CD8-positive, alpha-beta memory T cell (primary cell): Measurements from ENCODE around the gene RUNX3. TPM values are rescaled to one million over a fixed set of nuclear protein-coding genes. Genes with fewer than 3 reads are reported as not detected.
A peak's percentile ranks its signal among the peaks of the same experiment; 100 is the strongest.

Experiments used
- CTCF ChIA-PET: fragments of 350-600 bp; sonication (Branson Sonifier 250); formaldehyde crosslinking; loops from one replicate; lab custom pipeline; 2021; ENCODE audit warnings: antibody characterized with exemption; lab: Charles Lee
- POLR2A ChIA-PET: fragments of 350-600 bp; sonication (Branson Sonifier 250); formaldehyde crosslinking; loops from one replicate; lab custom pipeline; 2021; ENCODE audit warnings: antibody characterized with exemption; lab: Charles Lee
- DNase-seq, 5 donors: peaks; one replicate each; pipeline versions ENCODE4 v3.0.0 to v3.0.0-alpha.2; 2020 to 2022; ENCODE audit warnings: mixed read lengths in 1 of 5
- H3K27ac ChIP-seq: one replicate; pipeline ENCODE4 v1.7.0; 2013; ENCODE audit warnings: low read depth, mild to moderate bottlenecking, low read length, moderate library complexity
- H3K27me3 ChIP-seq: 2 replicates; pipeline ENCODE4 v1.7.0; 2013; ENCODE audit warnings: low read length, mild to moderate bottlenecking; ENCODE audit not compliant: insufficient read depth, poor library complexity, severe bottlenecking
- H3K36me3 ChIP-seq: 2 replicates; pipeline ENCODE4 v1.7.0; 2013; ENCODE audit warnings: mild to moderate bottlenecking, low read length, moderate library complexity; ENCODE audit not compliant: insufficient read depth
- H3K4me1 ChIP-seq: 2 replicates; pipeline ENCODE4 v1.7.0; 2013; ENCODE audit warnings: mild to moderate bottlenecking, low read length, moderate library complexity; ENCODE audit not compliant: insufficient read depth
- H3K4me3 ChIP-seq: 2 replicates; pipeline ENCODE4 v1.7.0; 2013; ENCODE audit warnings: mild to moderate bottlenecking, low read length
- H3K9me3 ChIP-seq: 2 replicates; pipeline ENCODE4 v1.7.0; 2013; ENCODE audit warnings: mild to moderate bottlenecking, low read length
- H3K27ac Mint-ChIP-seq, 8 donors: one replicate each; pipeline ENCODE4 v1.8.0; 2020 to 2021; ENCODE audit warnings: mixed read lengths in 8 of 8, mild to moderate bottlenecking in 6 of 8, inconsistent platforms in 3 of 8, moderate library complexity in 3 of 8
- H3K27me3 Mint-ChIP-seq, 2 donors: one replicate each; pipeline ENCODE4 v1.8.0; 2020 to 2021; ENCODE audit warnings: mixed read lengths in 2 of 2, mild to moderate bottlenecking in 1 of 2, moderate library complexity in 1 of 2
- H3K36me3 Mint-ChIP-seq, 3 donors: one replicate each; pipeline ENCODE4 v1.8.0; 2020 to 2021; ENCODE audit warnings: mixed read lengths in 3 of 3, inconsistent platforms in 1 of 3, mild to moderate bottlenecking in 1 of 3
- H3K4me1 Mint-ChIP-seq, 3 donors: one replicate each; pipeline ENCODE4 v1.8.0; 2020 to 2021; ENCODE audit warnings: mixed read lengths in 3 of 3, inconsistent platforms in 1 of 3, mild to moderate bottlenecking in 1 of 3
- H3K4me3 Mint-ChIP-seq, 7 donors: one replicate each; pipeline ENCODE4 v1.8.0; 2020 to 2021; ENCODE audit warnings: mixed read lengths in 7 of 7, mild to moderate bottlenecking in 6 of 7, moderate library complexity in 4 of 7, inconsistent platforms in 2 of 7
- H3K9me3 Mint-ChIP-seq, 5 donors: one replicate each; pipeline ENCODE4 v1.8.0; 2020 to 2022; ENCODE audit warnings: mixed read lengths in 5 of 5, mild to moderate bottlenecking in 3 of 5, moderate library complexity in 2 of 5, inconsistent platforms in 1 of 5
- polyA plus RNA-seq: library from polyadenylated mRNA; unstranded; fragments of 300-500 nt; fragmentation: Illumina TruSeq; gene quantifications from one replicate; pipeline ENCODE4 v1.2.3, GENCODE V29; 2021
- total RNA-seq, 2 experiments: library from RNA; stranded (reverse); gene quantifications; one replicate each; pipeline ENCODE4 v1.2.3, GENCODE V29; 2021

Gene RUNX3
- total and polyA plus RNA-seq, 3 experiments from 2014 or later, result 107 to 241 (median 218) TPM

DNA sequence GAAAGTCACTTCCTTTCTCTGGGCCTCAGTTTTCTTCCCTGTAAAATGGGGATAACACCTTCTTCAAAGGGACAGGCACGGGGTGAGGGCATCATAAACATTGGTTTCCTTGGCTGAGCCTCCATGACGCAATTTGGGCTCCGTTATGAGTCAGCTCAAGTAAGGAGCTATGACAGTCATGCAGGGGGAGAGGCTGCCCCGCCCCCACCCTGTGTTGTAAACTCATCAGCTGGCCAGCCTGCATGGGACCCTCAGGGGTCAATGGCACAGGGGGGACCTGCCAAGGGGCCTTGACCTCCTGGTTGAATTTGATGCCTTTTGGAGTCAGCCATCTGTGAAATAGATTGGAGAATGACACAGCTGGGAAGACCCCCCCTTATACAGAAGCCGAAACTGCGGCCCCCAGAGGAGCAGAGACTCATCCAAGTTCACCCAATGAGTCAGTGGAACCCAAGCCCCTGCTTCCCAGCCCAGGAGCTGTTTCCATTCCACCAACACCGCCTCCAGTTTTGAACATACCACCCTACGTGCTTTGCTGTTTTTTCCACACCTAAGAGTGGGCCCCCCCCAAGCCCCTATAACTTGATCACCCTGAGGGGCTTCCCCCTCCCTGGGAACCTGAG is 36.8 kb upstream of the RUNX3 start:
- Histone ChIP-seq H3K27ac (no peak overlapping the region), H3K36me3 (no peaks in the 10 kb centered on the region), H3K9me3 (no peaks in the 10 kb centered on the region), H3K4me3 (no peak overlapping the region), H3K27me3 (no peaks in the 10 kb centered on the region), H3K4me1 (peaks cover 73% of the 10 kb centered on the region)
- H3K9me3 Mint-ChIP-seq, result peaks cover 0 to 4% (median 2%) of the 10 kb centered on the region in 5 donors
- POLR2A ChIA-PET, result interaction anchor here (0.7 to 4.8 kb wide), 6 partner anchors 24 to 66 kb away, joined by 3 to 38 read pairs (median 6); partner anchors contain the start of gene RUNX3
- peaks cover 0 to 27% (median 0%) of the 10 kb centered on the region in 3 donors for H3K36me3 Mint-ChIP-seq
- H3K27ac Mint-ChIP-seq, result peak overlapping the region; percentile 86 to 98 (median 95)
- H3K4me1 Mint-ChIP-seq, result peaks cover 68 to 80% (median 71%) of the 10 kb centered on the region in 3 donors
- H3K4me3 Mint-ChIP-seq, result peak overlapping the region in 4 of 7 donors; percentile 32 to 92 (median 67)
- DNase-seq, result peak in 4 of 5 donors; percentile 32 to 89 (median 54)
- H3K27me3 Mint-ChIP-seq, result peaks cover 0 to 3% of the 10 kb centered on the region in 2 donors
- CTCF ChIA-PET, result interaction anchor here (0.8 to 12.4 kb wide), 10 partner anchors 7 to 135 kb away, joined by 3 to 205 read pairs (median 4); partner anchors contain the start of gene RUNX3

GRCh38 chr1:24966121-24966723 is 36.1 kb upstream of the RUNX3 start:
- no peaks in the 10 kb centered on the region for H3K36me3 ChIP-seq
- Mint-ChIP-seq H3K4me1 (peaks cover 68 to 80% (median 71%) of the 10 kb centered on the region in 3 donors), H3K36me3 (peaks cover 0 to 31% (median 0%) of the 10 kb centered on the region in 3 donors), H3K27ac (peak overlapping the region; percentile 91 to 98 (median 95)), H3K9me3 (peaks cover 0 to 4% (median 2%) of the 10 kb centered on the region in 5 donors), H3K4me3 (peak overlapping the region in 6 of 7 donors; percentile 32 to 94 (median 84)), H3K27me3 (peaks cover 0 to 3% of the 10 kb centered on the region in 2 donors)
- H3K27ac ChIP-seq, result no peak overlapping the region
- CTCF ChIA-PET, result interaction anchor here (1.1 to 12.4 kb wide), 12 partner anchors 7 to 118 kb away, joined by 3 to 205 read pairs (median 17); partner anchors contain the start of gene RUNX3
- POLR2A ChIA-PET, result interaction anchor here (0.7 to 4.8 kb wide), 8 partner anchors 12 to 67 kb away, joined by 3 to 38 read pairs (median 12); partner anchors contain the start of gene RUNX3
- peaks cover 66% of the 10 kb centered on the region for H3K4me1 ChIP-seq
- no peaks in the 10 kb centered on the region for H3K9me3 ChIP-seq
- peak in 1 of 5 donors; percentile 64 for DNase-seq
- no peak overlapping the region for H3K4me3 ChIP-seq
- H3K27me3 ChIP-seq, result no peaks in the 10 kb centered on the region

GRCh38 chr1:24965571-24965930 is 35.5 kb upstream of the RUNX3 start:
- H3K4me1 ChIP-seq, result peaks cover 60% of the 10 kb centered on the region
- POLR2A ChIA-PET, result interaction anchor here (0.5 to 4.8 kb wide), 18 partner anchors 9 to 266 kb away, joined by 3 to 38 read pairs (median 8); partner anchors contain the start of genes RUNX3 and SYF2
- peak overlapping the region; percentile 91 to 98 (median 95) for H3K27ac Mint-ChIP-seq
- CTCF ChIA-PET, result interaction anchor here (1.0 to 12.4 kb wide), 19 partner anchors 8 to 183 kb away, joined by 3 to 205 read pairs (median 11); partner anchors contain the start of gene RUNX3
- no peaks in the 10 kb centered on the region for H3K9me3 ChIP-seq
- H3K4me3 Mint-ChIP-seq, result peak overlapping the region; percentile 8 to 94 (median 87)
- H3K4me3 ChIP-seq, result peak overlapping the region; percentile 53
- peaks cover 0 to 33% (median 0%) of the 10 kb centered on the region in 3 donors for H3K36me3 Mint-ChIP-seq
- peaks cover 0 to 4% (median 2%) of the 10 kb centered on the region in 5 donors for H3K9me3 Mint-ChIP-seq
- H3K27me3 ChIP-seq, result no peaks in the 10 kb centered on the region
- no peaks in the 10 kb centered on the region for H3K36me3 ChIP-seq
- peaks cover 0 to 3% of the 10 kb centered on the region in 2 donors for H3K27me3 Mint-ChIP-seq
- peaks cover 65 to 80% (median 70%) of the 10 kb centered on the region in 3 donors for H3K4me1 Mint-ChIP-seq
- no peak for DNase-seq
- peak overlapping the region; percentile 60 for H3K27ac ChIP-seq

- POLR2A ChIA-PET, result interaction anchor here (0.5 to 4.8 kb wide), 30 partner anchors 9 to 267 kb away, joined by 3 to 38 read pairs (median 6); partner anchors contain the start of genes RUNX3 and SYF2
- Histone ChIP-seq H3K27me3 (no peaks in the 10 kb centered on the region), H3K4me1 (peaks cover 54% of the 10 kb centered on the region), H3K9me3 (no peaks in the 10 kb centered on the region), H3K36me3 (no peaks in the 10 kb centered on the region), H3K4me3 (peak overlapping the region; percentile 53), H3K27ac (peak overlapping the region; percentile 60)
- Mint-ChIP-seq H3K27ac (peak overlapping the region; percentile 91 to 98 (median 95)), H3K4me3 (peak overlapping the region; percentile 77 to 94 (median 88)), H3K27me3 (peaks cover 0 to 3% of the 10 kb centered on the region in 2 donors), H3K9me3 (peaks cover 0 to 4% (median 2%) of the 10 kb centered on the region in 5 donors), H3K36me3 (peaks cover 0 to 36% (median 0%) of the 10 kb centered on the region in 3 donors), H3K4me1 (peaks cover 65 to 80% (median 69%) of the 10 kb centered on the region in 3 donors)
- CTCF ChIA-PET, result interaction anchor here (0.8 to 12.4 kb wide), 29 partner anchors 9 to 183 kb away, joined by 3 to 205 read pairs (median 6); partner anchors contain the start of gene RUNX3
- peak; percentile 82 to 98 (median 93) for DNase-seq
These were observed 34.9 kb upstream of the RUNX3 start for GRCh38 chr1:24964811-24965570.

DNA sequence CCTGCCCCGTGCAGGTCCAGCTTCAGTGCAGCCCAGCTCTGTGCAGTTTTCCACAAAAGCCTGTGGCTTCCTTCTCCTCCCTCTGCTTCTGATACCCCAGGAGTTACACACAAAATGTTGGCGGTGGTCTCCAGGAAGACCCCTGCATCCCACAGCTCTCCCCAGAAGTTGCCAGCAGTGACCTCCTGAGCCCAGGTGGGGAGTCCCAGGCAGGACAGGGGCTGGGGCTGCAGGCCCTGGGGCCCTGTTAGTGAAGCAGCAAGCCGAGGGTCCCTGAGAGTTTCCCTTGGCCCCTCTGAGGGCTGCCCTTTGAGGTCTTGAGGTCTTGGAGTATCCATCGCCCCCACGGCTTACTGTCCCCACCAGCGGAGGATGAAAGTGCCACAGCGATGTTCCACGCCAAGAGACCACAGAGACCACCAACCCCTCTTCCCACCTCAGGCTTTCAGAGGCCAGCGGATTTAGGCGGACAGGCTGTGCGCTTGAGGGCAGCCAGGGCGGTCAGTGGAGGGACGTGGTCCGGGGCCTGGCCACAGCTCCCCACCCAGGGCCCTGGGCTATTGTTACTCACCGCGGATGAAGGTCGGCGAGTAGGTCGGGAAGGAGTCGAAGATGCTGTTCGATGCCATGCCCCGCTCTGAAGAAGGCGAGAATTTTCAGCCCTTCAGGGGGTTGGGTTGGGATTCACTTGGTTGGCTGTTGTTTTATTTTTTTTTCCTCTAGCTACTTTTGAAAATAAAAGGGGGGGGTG is 34.0 kb upstream of the RUNX3 start:
- no peaks in the 10 kb centered on the region for H3K36me3 ChIP-seq
- peaks cover 0 to 4% (median 2%) of the 10 kb centered on the region in 5 donors for H3K9me3 Mint-ChIP-seq
- no peaks in the 10 kb centered on the region for H3K27me3 ChIP-seq
- H3K4me3 ChIP-seq, result peak overlapping the region; percentile 43
- peak overlapping the region; percentile 91 to 98 (median 95) for H3K27ac Mint-ChIP-seq
- H3K4me1 ChIP-seq, result peaks cover 45% of the 10 kb centered on the region
- CTCF ChIA-PET, result interaction anchor here (0.8 to 12.4 kb wide), 37 partner anchors 8 to 184 kb away, joined by 3 to 205 read pairs (median 6); partner anchors contain the start of gene RUNX3
- peaks cover 0 to 38% (median 0%) of the 10 kb centered on the region in 3 donors for H3K36me3 Mint-ChIP-seq
- H3K4me3 Mint-ChIP-seq, result peak overlapping the region; percentile 77 to 94 (median 88)
- H3K9me3 ChIP-seq, result no peaks in the 10 kb centered on the region
- H3K4me1 Mint-ChIP-seq, result peaks cover 68 to 84% (median 71%) of the 10 kb centered on the region in 3 donors
- DNase-seq, result no peak
- H3K27me3 Mint-ChIP-seq, result peaks cover 0 to 3% of the 10 kb centered on the region in 2 donors
- POLR2A ChIA-PET, result interaction anchor here (0.5 to 4.8 kb wide), 29 partner anchors 8 to 283 kb away, joined by 3 to 38 read pairs (median 6); partner anchors contain the start of genes RSRP1, RUNX3 and SYF2
- H3K27ac ChIP-seq, result peak overlapping the region; percentile 53

- peaks cover 0 to 4% (median 2%) of the 10 kb centered on the region in 5 donors for H3K9me3 Mint-ChIP-seq
- H3K4me1 Mint-ChIP-seq, result peaks cover 67 to 87% (median 76%) of the 10 kb centered on the region in 3 donors
- peaks cover 0 to 3% of the 10 kb centered on the region in 2 donors for H3K27me3 Mint-ChIP-seq
- peaks cover 48% of the 10 kb centered on the region for H3K4me1 ChIP-seq
- peak overlapping the region; percentile 77 to 94 (median 88) for H3K4me3 Mint-ChIP-seq
- no peaks in the 10 kb centered on the region for H3K9me3 ChIP-seq
- peak in 4 of 5 donors; percentile 27 to 81 (median 56) for DNase-seq
- peaks cover 0 to 38% (median 0%) of the 10 kb centered on the region in 3 donors for H3K36me3 Mint-ChIP-seq
- H3K27me3 ChIP-seq, result no peaks in the 10 kb centered on the region
- H3K36me3 ChIP-seq, result no peaks in the 10 kb centered on the region
- peak overlapping the region; percentile 43 for H3K4me3 ChIP-seq
- ChIA-PET POLR2A (interaction anchor here (0.9 to 4.8 kb wide), 10 partner anchors 9 to 284 kb away, joined by 3 to 38 read pairs (median 14); partner anchors contain the start of genes RSRP1 and RUNX3), CTCF (interaction anchor here (0.6 to 12.4 kb wide), 33 partner anchors 8 to 185 kb away, joined by 3 to 205 read pairs (median 6); partner anchors contain the start of gene RUNX3)
- peak overlapping the region; percentile 89 to 98 (median 95) for H3K27ac Mint-ChIP-seq
- no peak overlapping the region for H3K27ac ChIP-seq
These were observed 33.2 kb upstream of the RUNX3 start for GRCh38 chr1:24963099-24963872.
